Lung (tissue), 12 donors: ENCODE measurements around the gene CASZ1. TPM values are rescaled to one million over a fixed set of nuclear protein-coding genes. Genes with fewer than 3 reads are reported as not detected.

Experiments
- ATAC-seq: fragments of 200-7000 bp; cut with Tn5 transposase; one replicate; pipeline ENCODE4 v1.9.1; 2020; ENCODE audit warnings: moderate number of reproducible peaks; ENCODE audit not compliant: insufficient read depth, low FRiP score
- DNase-seq, 3 donors: peaks; one replicate each; pipeline ENCODE4 v3.0.0-alpha.2; 2013 to 2017
- H3K27ac ChIP-seq, 2 donors: one replicate each; pipeline ENCODE4 v1.5.1; 2013; ENCODE audit warnings: mild to moderate bottlenecking in 2 of 2, moderate library complexity in 2 of 2, control low read depth in 1 of 2, inconsistent platforms in 1 of 2, low read depth in 1 of 2, low read length in 1 of 2
- H3K27me3 ChIP-seq, 3 donors: one replicate each; pipeline ENCODE4 v1.5.1; 2013; ENCODE audit warnings: low read length in 2 of 3; ENCODE audit not compliant: control insufficient read depth in 3 of 3, insufficient read depth in 3 of 3
- H3K36me3 ChIP-seq, 4 donors: one replicate each; pipeline ENCODE4 v1.5.1; 2013; ENCODE audit warnings: low read length in 4 of 4, mild to moderate bottlenecking in 1 of 4, moderate library complexity in 1 of 4; ENCODE audit not compliant: control insufficient read depth in 4 of 4, insufficient read depth in 4 of 4
- H3K4me1 ChIP-seq, 5 donors: one replicate each; pipeline ENCODE4 v1.5.1; 2013; ENCODE audit warnings: low read length in 5 of 5, mild to moderate bottlenecking in 2 of 5, moderate library complexity in 1 of 5; ENCODE audit not compliant: control insufficient read depth in 5 of 5, insufficient read depth in 5 of 5
- H3K4me3 ChIP-seq: one replicate; pipeline ENCODE4 v1.5.1; 2013; ENCODE audit warnings: mild to moderate bottlenecking, control low read depth, moderate library complexity
- H3K9ac ChIP-seq, 2 donors: one replicate each; pipeline ENCODE4 v1.5.1; 2013; ENCODE audit warnings: low read length in 2 of 2, control low read depth in 1 of 2; ENCODE audit not compliant: insufficient read depth in 1 of 2
- H3K9me3 ChIP-seq, 4 donors: one replicate each; pipeline ENCODE4 v1.5.1; 2013; ENCODE audit warnings: low read length in 3 of 4, mild to moderate bottlenecking in 1 of 4, moderate library complexity in 1 of 4; ENCODE audit not compliant: control insufficient read depth in 4 of 4, insufficient read depth in 3 of 4
- CTCF ChIP-seq: IDR thresholded peaks from 2 replicates; pipeline ENCODE4 v1.5.1; 2012; ENCODE audit warnings: mild to moderate bottlenecking; ENCODE audit errors: control extremely low read depth, extremely low read depth
- WGBS, 2 donors: extraction: QIAGEN DNeasy Blood & Tissue Kit; methylation state at CpG; one replicate each; pipeline ENCODE4 v1.1.7; 2013; 5-methylcytosine and 5-hydroxymethylcytosine counted together
- polyA plus RNA-seq, 2 donors: library from polyadenylated mRNA; stranded (reverse); fragments of 200-250 nt; gene quantifications; one replicate each; pipeline ENCODE4 v1.2.1, GENCODE V29; 2013
- total RNA-seq, 2 donors: library from RNA; depleted of rRNA in 1 of 2; stranded (reverse); fragments of >200 nt in 1 of 2; gene quantifications; one replicate each; pipeline ENCODE4 v1.2.1, GENCODE V29; 2014 to 2021
- donor health status: control.
- donor health status: control.
- donor health status: Bipolar disorder and iron deficiency.
- donor health status: healthy.
- donor health status: DM: yes; HTN: yes; CAD: no.

CASZ1 gene
- total and polyA plus RNA-seq, 4 donors: 10.3 to 69.9 (median 40.5) TPM

- no peak overlapping the region for H3K4me3 ChIP-seq
Observed at GRCh38 chr1:10785728-10786638, 10.5 kb downstream of the CASZ1 start.

GRCh38 chr1:10784998-10785727 is 11.3 kb downstream of the CASZ1 start:
- ATAC-seq (no peak), DNase-seq (no peak)
- TF ChIP-seq CTCF: no peak
- Histone ChIP-seq H3K4me1 (peaks cover 0 to 9% (median 9%) of the 10 kb centered on the region in 5 donors), H3K9me3 (no peaks in the 10 kb centered on the region), H3K27ac (peak overlapping the region in 1 of 2 donors; percentile 50), H3K36me3 (no peaks in the 10 kb centered on the region), H3K9ac (no peak overlapping the region), H3K27me3 (peaks cover 0 to 3% (median 0%) of the 10 kb centered on the region in 3 donors), H3K4me3 (no peak overlapping the region)
- WGBS, 2 donors: 76 to 78% methylated on average over 11 of the region's 11 CpGs

More at GRCh38 chr1:10785728-10786638, 10.5 kb downstream of the CASZ1 start:
- DNase-seq (no peak), ATAC-seq (no peak)
- peaks cover 0 to 9% (median 9%) of the 10 kb centered on the region in 5 donors for H3K4me1 ChIP-seq
- WGBS, 2 donors: 87 to 92% methylated on average over 30 of the region's 30 CpGs
- no peak overlapping the region for H3K9ac ChIP-seq
- no peaks in the 10 kb centered on the region for H3K9me3 ChIP-seq
- no peaks in the 10 kb centered on the region for H3K36me3 ChIP-seq
- H3K27ac ChIP-seq: peak overlapping the region in 1 of 2 donors; percentile 50
- peaks cover 0 to 9% (median 4%) of the 10 kb centered on the region in 3 donors for H3K27me3 ChIP-seq
- TF ChIP-seq CTCF: no peak

GRCh38 chr1:10782491-10783244 is 13.8 kb downstream of the CASZ1 start:
- WGBS, 2 donors: 82 to 91% methylated on average over 24 of the region's 24 CpGs
- Histone ChIP-seq H3K9ac (no peak overlapping the region), H3K4me1 (peaks cover 0 to 14% (median 7%) of the 10 kb centered on the region in 5 donors), H3K4me3 (no peak overlapping the region), H3K27me3 (no peaks in the 10 kb centered on the region), H3K36me3 (no peaks in the 10 kb centered on the region), H3K9me3 (no peaks in the 10 kb centered on the region), H3K27ac (no peak overlapping the region)
- TF ChIP-seq CTCF: no peak
- no peak for ATAC-seq
- peak; percentile 28 to 59 (median 49) for DNase-seq
